H9 (cell line): ENCODE results near the gene CEP89. TPM values are rescaled to one million over a fixed set of nuclear protein-coding genes. Genes with fewer than 3 reads are reported as not detected.
A peak's percentile ranks its signal among the peaks of the same experiment; 100 is the strongest.
"Not testable (repeated sequence)": the region's sequence is repeated elsewhere in the genome, so short reads cannot be mapped to it uniquely, and the experiment has no call there.

Experiments
- DNase-seq: peaks from one replicate; pipeline ENCODE4 v3.0.0-alpha.2; 2017
- H2AFZ ChIP-seq: one replicate; pipeline ENCODE4 v1.6.1; 2013; ENCODE audit warnings: mild to moderate bottlenecking, low read length, control low read depth, moderate library complexity
- H2AK5ac ChIP-seq: 2 replicates; pipeline ENCODE4 v1.6.1; 2013; ENCODE audit warnings: low read length, control low read depth, mixed read lengths; ENCODE audit not compliant: insufficient read length
- H2BK120ac ChIP-seq: one replicate; pipeline ENCODE4 v1.6.1; 2013; ENCODE audit warnings: low read depth, mild to moderate bottlenecking, low read length, control low read depth, inconsistent platforms; ENCODE audit not compliant: poor library complexity, severe bottlenecking
- H2BK12ac ChIP-seq: 2 replicates; pipeline ENCODE4 v1.6.1; 2013; ENCODE audit warnings: low read length, control low read depth, mixed read lengths, low read depth; ENCODE audit not compliant: insufficient read length
- H2BK15ac ChIP-seq: 2 replicates; pipeline ENCODE4 v1.6.1; 2013; ENCODE audit warnings: low read depth, low read length, control low read depth
- H2BK20ac ChIP-seq: one replicate; pipeline ENCODE4 v1.6.1; 2013; ENCODE audit warnings: low read depth, mild to moderate bottlenecking, low read length, control low read depth, inconsistent platforms; ENCODE audit not compliant: poor library complexity, severe bottlenecking
- H2BK5ac ChIP-seq: 2 replicates; pipeline ENCODE4 v1.6.1; 2013; ENCODE audit warnings: low read length, control low read depth, mixed read lengths; ENCODE audit not compliant: insufficient read length
- H3K14ac ChIP-seq: 2 replicates; pipeline ENCODE4 v1.6.1; 2013; ENCODE audit warnings: low read length, control low read depth; ENCODE audit not compliant: insufficient read depth
- H3K18ac ChIP-seq: 2 replicates; pipeline ENCODE4 v1.6.1; 2013; ENCODE audit warnings: low read depth, mild to moderate bottlenecking, mixed read lengths, low read length, control low read depth; ENCODE audit not compliant: insufficient read length
- H3K23ac ChIP-seq: 2 replicates; pipeline ENCODE4 v1.6.1; 2013; ENCODE audit warnings: low read length, control low read depth, mixed read lengths, low read depth; ENCODE audit not compliant: insufficient read length
- H3K23me2 ChIP-seq: 2 replicates; pipeline ENCODE4 v1.6.1; 2013; ENCODE audit warnings: low read depth, mild to moderate bottlenecking, mixed read lengths, low read length, control low read depth; ENCODE audit not compliant: insufficient read length, poor library complexity, severe bottlenecking
- H3K27ac ChIP-seq: 2 replicates; pipeline ENCODE4 v1.5.1; 2013; ENCODE audit warnings: low read length, control low read depth, mixed read lengths, low read depth; ENCODE audit not compliant: insufficient read length
- H3K27me3 ChIP-seq: 2 replicates; pipeline ENCODE4 v1.6.1; 2013; ENCODE audit warnings: low read length, control low read depth, inconsistent platforms; ENCODE audit not compliant: insufficient read depth
- H3K4ac ChIP-seq: 2 replicates; pipeline ENCODE4 v1.6.1; 2013; ENCODE audit warnings: low read depth, mild to moderate bottlenecking, control low read depth, inconsistent platforms, low read length, moderate library complexity
- H3K4me1 ChIP-seq: 2 replicates; pipeline ENCODE4 v1.6.1; 2013; ENCODE audit warnings: low read length, control low read depth, inconsistent platforms; ENCODE audit not compliant: insufficient read depth
- H3K4me2 ChIP-seq: 2 replicates; pipeline ENCODE4 v1.6.1; 2013; ENCODE audit warnings: low read length, control low read depth, mixed read lengths; ENCODE audit not compliant: insufficient read length, insufficient read depth
- H3K56ac ChIP-seq: 2 replicates; pipeline ENCODE4 v1.6.1; 2013; ENCODE audit warnings: low read depth, mild to moderate bottlenecking, mixed read lengths, low read length, control low read depth; ENCODE audit not compliant: insufficient read length
- H3K79me1 ChIP-seq: 2 replicates; pipeline ENCODE4 v1.6.1; 2013; ENCODE audit warnings: low read depth, mild to moderate bottlenecking, moderate library complexity, low read length, control low read depth, inconsistent platforms; ENCODE audit not compliant: insufficient read depth, poor library complexity, severe bottlenecking
- H3K79me2 ChIP-seq: 2 replicates; pipeline ENCODE4 v1.6.1; 2013; ENCODE audit warnings: low read length, control low read depth, inconsistent platforms; ENCODE audit not compliant: insufficient read depth
- H3K9ac ChIP-seq: 2 replicates; pipeline ENCODE4 v1.6.1; 2013; ENCODE audit warnings: low read length, control low read depth, mixed read lengths; ENCODE audit not compliant: insufficient read length; ENCODE audit errors: extremely low read depth
- H3K9me3 ChIP-seq: one replicate; pipeline ENCODE4 v1.6.1; 2013; ENCODE audit warnings: low read depth, low read length, inconsistent platforms; ENCODE audit not compliant: control insufficient read depth
- H3T11ph ChIP-seq: one replicate; pipeline ENCODE4 v1.6.1; 2013; ENCODE audit warnings: mild to moderate bottlenecking, low read length, control low read depth, inconsistent platforms
- H4K20me1 ChIP-seq: one replicate; pipeline ENCODE4 v1.6.1; 2013; ENCODE audit not compliant: control insufficient read depth, insufficient read length, insufficient read depth
- H4K5ac ChIP-seq: 2 replicates; pipeline ENCODE4 v1.6.1; 2013; ENCODE audit warnings: low read depth, mild to moderate bottlenecking, mixed read lengths, low read length, control low read depth; ENCODE audit not compliant: insufficient read length
- H4K8ac ChIP-seq: replicated peaks from 2 replicates; pipeline ENCODE4 v1.6.1; 2013; ENCODE audit warnings: low read length, control low read depth, mixed read lengths, low read depth; ENCODE audit not compliant: insufficient read length
- H4K91ac ChIP-seq: 2 replicates; pipeline ENCODE4 v1.6.1; 2013; ENCODE audit warnings: low read depth, mild to moderate bottlenecking, moderate library complexity, mixed read lengths, low read length, control low read depth; ENCODE audit not compliant: insufficient read length
- H3K27ac Mint-ChIP-seq, 3 experiments: 2 replicates in 2 of 3; 3 replicates in 1 of 3; pipeline ENCODE4 v1.8.0; 2020 to 2021; ENCODE audit warnings: mixed read lengths in 3 of 3, mild to moderate bottlenecking in 1 of 3, moderate library complexity in 1 of 3
- H3K27me3 Mint-ChIP-seq: 2 replicates; pipeline ENCODE4 v1.8.0; 2021; ENCODE audit warnings: low read depth, mild to moderate bottlenecking, moderate library complexity, mixed read lengths
- H3K36me3 Mint-ChIP-seq, 3 experiments: 2 replicates in 2 of 3; 3 replicates in 1 of 3; pipeline ENCODE4 v1.8.0; 2020 to 2021; ENCODE audit warnings: low read depth in 3 of 3, mixed read lengths in 3 of 3; ENCODE audit not compliant: insufficient read depth in 1 of 3
- H3K4me1 Mint-ChIP-seq, 2 experiments: 2 replicates each; pipeline ENCODE4 v1.8.0; 2020; ENCODE audit warnings: mixed read lengths in 2 of 2
- H3K4me3 Mint-ChIP-seq, 2 experiments: 2 replicates in 1 of 2; 3 replicates in 1 of 2; pipeline ENCODE4 v1.8.0; 2020 to 2021; ENCODE audit warnings: mild to moderate bottlenecking in 2 of 2, mixed read lengths in 2 of 2, moderate library complexity in 1 of 2
- H3K9me3 Mint-ChIP-seq, 2 experiments: 2 replicates in 1 of 2; 3 replicates in 1 of 2; pipeline ENCODE4 v1.8.0; 2020; ENCODE audit warnings: mild to moderate bottlenecking in 2 of 2, mixed read lengths in 2 of 2, moderate library complexity in 1 of 2
- WGBS: extraction: QIAGEN DNeasy Blood & Tissue Kit; methylation state at CpG from one replicate; pipeline ENCODE4 v1.1.7; 2013; ENCODE audit warnings: missing lambda C conversion rate, low lambda C conversion rate, mixed read lengths; ENCODE audit not compliant: insufficient read length; ENCODE audit errors: extremely low coverage; 5-methylcytosine and 5-hydroxymethylcytosine counted together
- total RNA-seq: library from RNA; stranded (reverse); gene quantifications from 2 replicates; pipeline ENCODE4 v1.2.1, GENCODE V29; 2021
- TF ChIP-seq, protein P1 (sequence below): fragments of 200-600 bp; sonication (generic); conservative IDR thresholded peaks from 3 replicates; pipeline ENCODE4 v1.8.0; 2021; ENCODE audit warnings: antibody characterized with exemption, mild to moderate bottlenecking

CEP89 gene
- total RNA-seq, 1 experiment from 2014 or later: 22.1 TPM

DNA sequence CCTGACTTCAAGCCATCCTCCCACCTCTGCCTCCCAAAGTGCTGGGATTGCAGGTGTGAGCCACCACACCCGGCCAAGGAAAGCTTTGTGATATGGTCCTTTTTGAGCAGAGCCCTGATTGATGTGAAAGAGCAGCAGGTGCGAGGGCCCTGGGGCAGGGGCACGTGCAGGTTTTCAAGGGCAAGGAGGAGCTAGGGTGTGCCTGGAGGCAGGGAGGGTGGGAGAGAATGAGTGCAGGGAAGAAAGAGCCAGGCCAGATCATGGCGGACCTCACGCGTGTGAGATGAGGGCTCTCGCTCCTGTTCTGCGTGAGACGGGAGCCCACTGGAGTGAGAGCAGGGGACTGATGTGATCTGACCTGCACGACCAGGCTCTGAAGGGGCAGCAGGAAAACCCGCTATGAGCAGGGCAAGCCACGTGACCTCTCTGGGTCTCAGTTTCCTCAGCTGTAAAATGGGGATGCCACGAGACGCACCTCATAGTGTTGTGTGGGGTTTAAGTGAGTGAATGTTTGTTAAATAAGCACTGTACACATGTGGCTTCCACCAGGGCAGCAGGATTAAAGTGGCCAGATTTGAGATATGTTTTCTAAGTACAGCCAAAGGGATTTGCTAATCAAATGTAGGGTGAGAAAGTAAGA is 26.1 kb upstream of the CEP89 start:
- H3K4me2 ChIP-seq: no peak overlapping the region
- no peaks in the 10 kb centered on the region for H3K4me1 ChIP-seq
- no peak overlapping the region for H3K23ac ChIP-seq
- no peak overlapping the region for H4K91ac ChIP-seq
- no peak overlapping the region for H2BK15ac ChIP-seq
- no peaks in the 10 kb centered on the region for H3K4me1 Mint-ChIP-seq
- no peak overlapping the region for H3K18ac ChIP-seq
- no peaks in the 10 kb centered on the region for H3K9me3 Mint-ChIP-seq
- H3K27me3 Mint-ChIP-seq: no peaks in the 10 kb centered on the region
- no peak overlapping the region for H3T11ph ChIP-seq
- H3K27ac Mint-ChIP-seq: no peak overlapping the region; a peak in 1 of 7 replicates
- WGBS: no CpG with 5 or more reads among the region's 14 CpGs
- H3K36me3 Mint-ChIP-seq: peaks cover 28 to 74% (median 74%) of the 10 kb centered on the region in 3 experiments
- H3K9me3 ChIP-seq: no peaks in the 10 kb centered on the region
- no peak overlapping the region for H2AFZ ChIP-seq
- H3K4ac ChIP-seq: no peak overlapping the region
- H2BK12ac ChIP-seq: no peak overlapping the region
- H4K20me1 ChIP-seq: no peaks in the 10 kb centered on the region
- no peak for DNase-seq
- no peaks in the 10 kb centered on the region for H3K23me2 ChIP-seq
- no peak overlapping the region for H2AK5ac ChIP-seq
- H3K56ac ChIP-seq: no peak overlapping the region
- TF ChIP-seq, protein P1, sequence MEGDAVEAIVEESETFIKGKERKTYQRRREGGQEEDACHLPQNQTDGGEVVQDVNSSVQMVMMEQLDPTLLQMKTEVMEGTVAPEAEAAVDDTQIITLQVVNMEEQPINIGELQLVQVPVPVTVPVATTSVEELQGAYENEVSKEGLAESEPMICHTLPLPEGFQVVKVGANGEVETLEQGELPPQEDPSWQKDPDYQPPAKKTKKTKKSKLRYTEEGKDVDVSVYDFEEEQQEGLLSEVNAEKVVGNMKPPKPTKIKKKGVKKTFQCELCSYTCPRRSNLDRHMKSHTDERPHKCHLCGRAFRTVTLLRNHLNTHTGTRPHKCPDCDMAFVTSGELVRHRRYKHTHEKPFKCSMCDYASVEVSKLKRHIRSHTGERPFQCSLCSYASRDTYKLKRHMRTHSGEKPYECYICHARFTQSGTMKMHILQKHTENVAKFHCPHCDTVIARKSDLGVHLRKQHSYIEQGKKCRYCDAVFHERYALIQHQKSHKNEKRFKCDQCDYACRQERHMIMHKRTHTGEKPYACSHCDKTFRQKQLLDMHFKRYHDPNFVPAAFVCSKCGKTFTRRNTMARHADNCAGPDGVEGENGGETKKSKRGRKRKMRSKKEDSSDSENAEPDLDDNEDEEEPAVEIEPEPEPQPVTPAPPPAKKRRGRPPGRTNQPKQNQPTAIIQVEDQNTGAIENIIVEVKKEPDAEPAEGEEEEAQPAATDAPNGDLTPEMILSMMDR: no peak
- no peak overlapping the region for H4K8ac ChIP-seq
- no peak overlapping the region for H2BK120ac ChIP-seq
- H3K27me3 ChIP-seq: no peaks in the 10 kb centered on the region
- no peaks in the 10 kb centered on the region for H3K79me2 ChIP-seq
- H2BK20ac ChIP-seq: no peak overlapping the region
- no peak overlapping the region for H3K9ac ChIP-seq
- no peak overlapping the region for H4K5ac ChIP-seq
- H3K79me1 ChIP-seq: no peaks in the 10 kb centered on the region
- no peak overlapping the region for H3K27ac ChIP-seq
- no peak overlapping the region for H3K14ac ChIP-seq
- no peak overlapping the region for H3K4me3 Mint-ChIP-seq
- no peak overlapping the region for H2BK5ac ChIP-seq

DNA sequence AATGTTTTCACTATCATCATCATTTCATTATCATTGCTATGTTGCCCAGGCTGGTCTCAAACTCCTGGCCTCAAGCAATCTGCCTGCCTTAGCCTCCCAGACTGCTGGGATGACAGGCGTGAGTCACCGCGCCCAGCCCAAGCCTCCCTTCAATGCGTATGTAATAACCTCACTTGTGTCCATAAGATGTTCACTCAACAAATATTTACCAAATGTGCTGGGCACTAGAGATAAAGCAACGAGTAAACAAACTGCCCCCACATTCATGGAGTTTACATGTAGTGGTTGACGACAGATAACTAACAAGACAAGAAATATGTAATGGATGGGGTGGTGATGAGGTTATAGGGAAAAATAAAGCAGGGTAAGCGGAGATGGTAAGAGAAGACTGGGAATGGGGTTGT is 25.3 kb upstream of the CEP89 start:
- not testable (repeated sequence) for H3K9me3 Mint-ChIP-seq, H3K9me3 ChIP-seq, H3T11ph ChIP-seq, H3K23me2 ChIP-seq, H3K4ac ChIP-seq, H4K20me1 ChIP-seq, H4K8ac ChIP-seq, H3K4me1 Mint-ChIP-seq, H3K23ac ChIP-seq, H3K4me2 ChIP-seq, H3K18ac ChIP-seq, H2AFZ ChIP-seq, H3K4me1 ChIP-seq, DNase-seq, H3K27ac ChIP-seq, H3K9ac ChIP-seq, H2BK20ac ChIP-seq, H2BK5ac ChIP-seq, H3K56ac ChIP-seq, H3K27me3 Mint-ChIP-seq, H2BK120ac ChIP-seq, H3K79me1 ChIP-seq, H3K27me3 ChIP-seq, H2AK5ac ChIP-seq, H2BK12ac ChIP-seq, H3K79me2 ChIP-seq, H3K4me3 Mint-ChIP-seq, H4K5ac ChIP-seq, H2BK15ac ChIP-seq, H3K14ac ChIP-seq, H4K91ac ChIP-seq
- WGBS: no CpG with 5 or more reads among the region's 7 CpGs
- Mint-ChIP-seq H3K36me3 (peaks cover 26 to 71% (median 67%) of the 10 kb centered on the region in 3 experiments), H3K27ac (peak overlapping the region in 1 of 3 experiments; percentile 75; a peak in 2 of 7 replicates)
